C1 segment of cervical spinal cord (tissue), 14 donors: ENCODE data around the gene NLGN3.

Source experiments
- DNase-seq, 14 donors: peaks; one replicate each; lab custom pipeline; 2025; lab: John Stamatoyannopoulos, UW

Gene NLGN3

DNA sequence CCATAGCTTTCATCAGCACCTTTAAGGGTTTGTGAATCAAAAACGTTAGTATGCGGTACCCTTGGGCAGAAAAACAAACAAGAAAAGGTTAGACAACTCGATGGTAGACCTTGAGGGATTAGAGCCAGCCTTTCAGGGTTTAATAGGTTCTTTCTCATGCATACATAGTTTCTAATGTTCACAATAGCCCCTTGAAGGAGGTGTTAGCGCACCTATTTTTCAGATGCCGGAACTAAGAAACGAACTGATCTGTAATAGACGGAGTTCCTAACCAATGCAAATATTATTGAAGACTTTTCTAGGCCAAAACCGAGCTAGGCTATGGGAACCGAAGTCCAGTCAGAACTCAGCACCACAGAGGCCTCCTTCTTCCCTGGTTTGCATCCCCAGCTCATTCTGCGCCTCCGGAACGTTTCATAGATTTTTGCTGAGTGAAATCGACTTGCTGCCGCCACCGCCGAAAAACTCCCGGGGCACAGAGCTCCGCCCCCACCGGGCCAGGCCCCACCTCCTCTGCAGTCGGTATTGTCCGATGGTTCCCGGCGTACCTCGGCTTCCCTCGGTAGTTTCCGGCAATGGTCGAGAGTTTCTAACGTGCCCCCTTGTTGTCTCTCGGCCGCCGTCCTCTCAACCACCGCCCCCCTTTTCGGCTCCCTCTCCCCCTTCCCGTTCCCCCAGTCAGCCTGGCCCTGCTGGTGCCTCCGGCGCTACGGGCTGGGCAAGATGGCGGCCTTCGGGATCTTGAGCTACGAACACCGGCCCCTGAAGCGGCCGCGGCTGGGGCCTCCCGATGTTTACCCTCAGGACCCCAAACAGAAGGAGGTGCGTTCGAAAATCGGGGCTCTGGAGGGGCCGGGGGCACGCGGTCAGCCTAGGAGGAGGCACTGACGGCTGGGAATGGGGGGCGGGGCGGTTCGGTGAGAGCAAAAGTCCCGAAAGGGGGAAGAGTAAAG lies 26.3 kb upstream of the NLGN3 start, which contains the start of gene MED12:
Gene MED12, plus strand, starts transcription at position 565 of the 953 bp plus-strand sequence. Its CDS starts 159 bp downstream, at position 724.
- peak; percentile 2 to 86 (median 70) for DNase-seq

DNA sequence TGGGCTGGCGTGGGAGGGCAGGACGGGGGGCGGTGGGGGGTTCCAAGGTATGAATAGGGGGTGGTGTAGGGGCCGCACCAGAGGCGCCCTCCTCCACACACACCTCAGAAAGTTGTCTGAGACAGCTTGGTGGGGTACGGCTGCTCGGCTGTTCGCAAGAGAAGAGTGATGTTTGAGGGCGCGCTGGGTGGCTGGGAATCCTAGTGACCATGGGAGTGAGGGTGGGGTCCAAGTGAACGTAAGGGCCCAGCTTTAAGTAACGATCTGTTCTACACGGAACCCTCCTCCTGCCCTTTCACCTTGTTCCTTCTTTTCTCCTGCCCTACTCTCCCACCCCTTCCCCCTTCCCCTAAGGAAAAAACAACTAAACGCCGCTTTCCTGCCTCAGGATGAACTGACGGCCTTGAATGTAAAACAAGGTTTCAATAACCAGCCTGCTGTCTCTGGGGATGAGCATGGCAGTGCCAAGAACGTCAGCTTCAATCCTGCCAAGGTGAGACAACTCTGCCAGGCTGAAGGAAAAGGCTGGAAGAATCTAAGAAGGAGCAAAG lies 25.6 kb upstream of the NLGN3 start:
- DNase-seq = peak in 3 of 14 donors; percentile 5 to 31 (median 16)

DNA sequence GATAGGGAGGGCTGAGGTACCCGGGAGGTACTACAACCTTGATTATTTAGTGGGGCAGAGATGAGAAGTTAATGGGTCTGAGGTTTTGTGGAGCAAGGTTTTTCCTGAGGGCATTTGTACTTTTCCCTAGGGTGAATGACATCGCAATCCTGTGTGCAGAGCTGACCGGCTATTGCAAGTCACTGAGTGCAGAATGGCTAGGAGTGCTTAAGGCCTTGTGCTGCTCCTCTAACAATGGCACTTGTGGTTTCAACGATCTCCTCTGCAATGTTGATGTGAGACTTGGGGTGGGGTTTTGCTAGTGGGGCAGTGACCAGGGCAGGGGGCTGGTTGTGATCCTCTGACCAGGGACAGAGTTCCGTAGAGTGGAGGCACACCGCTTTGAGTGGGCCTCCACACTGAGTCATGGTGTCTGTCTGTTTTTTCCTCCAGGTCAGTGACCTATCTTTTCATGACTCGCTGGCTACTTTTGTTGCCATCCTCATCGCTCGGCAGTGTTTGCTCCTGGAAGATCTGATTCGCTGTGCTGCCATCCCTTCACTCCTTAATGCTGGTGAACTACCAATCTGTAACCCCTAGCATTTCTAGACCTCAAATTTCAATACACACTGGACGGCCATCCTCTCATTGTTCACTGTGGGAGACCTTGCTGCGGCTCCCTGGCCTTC lies 16.3 kb upstream of the NLGN3 start:
- DNase-seq = no peak

DNA sequence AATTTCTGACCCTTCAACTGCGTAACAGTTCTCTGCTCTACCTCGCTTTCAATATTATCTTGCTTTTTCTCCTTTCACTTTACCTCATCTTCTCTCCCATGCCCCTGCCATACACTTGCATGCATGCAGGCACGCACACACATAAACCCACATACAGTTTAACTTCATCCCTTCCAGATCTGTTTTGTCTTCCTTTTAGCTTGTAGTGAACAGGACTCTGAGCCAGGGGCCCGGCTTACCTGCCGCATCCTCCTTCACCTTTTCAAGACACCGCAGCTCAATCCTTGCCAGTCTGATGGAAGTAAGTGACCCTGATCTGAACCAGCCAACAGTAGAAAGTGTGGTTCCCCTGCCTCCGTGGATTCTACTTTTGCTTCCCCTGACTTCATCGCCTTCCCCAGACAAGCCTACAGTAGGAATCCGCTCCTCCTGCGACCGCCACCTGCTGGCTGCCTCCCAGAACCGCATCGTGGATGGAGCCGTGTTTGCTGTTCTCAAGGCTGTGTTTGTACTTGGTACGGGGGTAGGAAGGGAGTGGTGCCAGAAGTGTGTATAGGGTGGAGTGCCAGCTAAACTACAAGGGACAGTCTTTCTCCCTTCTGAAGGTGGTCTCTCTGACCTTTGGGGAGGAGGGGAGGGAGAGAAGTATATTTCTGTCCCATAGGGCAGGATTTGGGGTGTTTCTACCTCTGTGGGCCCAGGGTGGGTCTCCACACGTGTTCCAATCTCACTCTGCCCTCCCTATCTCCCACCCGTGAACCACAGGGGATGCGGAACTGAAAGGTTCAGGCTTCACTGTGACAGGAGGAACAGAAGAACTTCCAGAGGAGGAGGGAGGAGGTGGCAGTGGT lies 15.5 kb upstream of the NLGN3 start:
- peak in 9 of 14 donors; percentile 8 to 42 (median 25) for DNase-seq

DNA sequence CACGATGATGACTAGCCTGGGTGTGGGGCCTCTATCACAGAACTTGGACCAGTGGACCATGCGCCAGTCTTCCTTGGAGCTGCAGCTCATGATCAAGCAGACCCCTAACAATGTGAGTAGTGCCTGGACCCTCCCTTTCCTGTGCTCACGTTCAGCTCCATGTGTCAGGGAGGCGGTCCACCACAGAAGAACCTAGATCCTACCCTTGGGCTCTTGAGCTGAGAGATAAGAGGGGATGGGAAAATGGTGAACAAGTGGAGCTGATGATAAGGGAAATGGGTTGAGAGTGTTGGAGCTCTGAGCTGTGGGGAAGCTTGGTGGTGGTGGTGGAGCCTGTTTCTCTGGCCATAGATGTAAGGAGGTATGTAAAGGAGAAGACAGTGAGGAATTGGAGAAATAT lies 13.1 kb upstream of the NLGN3 start:
- no peak for DNase-seq

DNA sequence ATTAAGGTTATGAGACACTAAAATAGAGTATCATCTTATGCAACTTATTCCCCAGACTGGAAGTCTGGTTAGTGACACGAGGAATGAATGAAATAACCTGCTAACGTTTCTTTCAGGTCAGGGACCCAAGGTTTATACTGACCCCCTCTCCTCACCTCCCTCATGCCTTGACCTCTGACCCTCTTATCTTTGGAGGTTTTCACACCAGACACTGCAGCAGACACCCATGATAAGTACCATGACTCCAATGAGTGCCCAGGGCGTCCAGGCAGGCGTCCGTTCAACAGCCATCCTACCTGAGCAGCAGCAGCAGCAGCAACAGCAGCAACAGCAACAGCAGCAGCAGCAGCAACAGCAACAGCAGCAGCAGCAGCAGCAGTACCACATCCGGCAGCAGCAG lies 4.2 kb upstream of the NLGN3 start:
- no peak for DNase-seq

DNA sequence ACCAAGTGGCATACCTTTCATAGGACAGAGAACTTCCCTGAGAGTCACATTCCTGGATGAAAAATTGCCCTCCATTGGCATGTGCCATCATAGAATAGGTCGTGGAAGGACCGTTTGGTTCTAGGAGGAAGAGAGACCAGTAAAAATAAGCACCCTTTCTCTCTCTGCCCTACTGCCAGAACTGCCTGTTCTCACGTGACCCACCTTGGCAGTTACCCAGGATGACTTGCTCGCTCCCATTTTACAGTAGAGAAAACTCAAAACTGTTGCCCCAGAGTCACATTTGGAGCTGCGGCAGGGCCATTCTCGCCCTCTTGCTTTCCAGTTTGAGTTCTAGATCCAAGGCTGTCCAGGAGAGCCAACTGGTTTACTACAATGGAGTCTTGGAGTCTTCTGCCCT lies 1.1 kb upstream of the NLGN3 start:
- peak in 8 of 14 donors; percentile 2 to 37 (median 23) for DNase-seq

DNA sequence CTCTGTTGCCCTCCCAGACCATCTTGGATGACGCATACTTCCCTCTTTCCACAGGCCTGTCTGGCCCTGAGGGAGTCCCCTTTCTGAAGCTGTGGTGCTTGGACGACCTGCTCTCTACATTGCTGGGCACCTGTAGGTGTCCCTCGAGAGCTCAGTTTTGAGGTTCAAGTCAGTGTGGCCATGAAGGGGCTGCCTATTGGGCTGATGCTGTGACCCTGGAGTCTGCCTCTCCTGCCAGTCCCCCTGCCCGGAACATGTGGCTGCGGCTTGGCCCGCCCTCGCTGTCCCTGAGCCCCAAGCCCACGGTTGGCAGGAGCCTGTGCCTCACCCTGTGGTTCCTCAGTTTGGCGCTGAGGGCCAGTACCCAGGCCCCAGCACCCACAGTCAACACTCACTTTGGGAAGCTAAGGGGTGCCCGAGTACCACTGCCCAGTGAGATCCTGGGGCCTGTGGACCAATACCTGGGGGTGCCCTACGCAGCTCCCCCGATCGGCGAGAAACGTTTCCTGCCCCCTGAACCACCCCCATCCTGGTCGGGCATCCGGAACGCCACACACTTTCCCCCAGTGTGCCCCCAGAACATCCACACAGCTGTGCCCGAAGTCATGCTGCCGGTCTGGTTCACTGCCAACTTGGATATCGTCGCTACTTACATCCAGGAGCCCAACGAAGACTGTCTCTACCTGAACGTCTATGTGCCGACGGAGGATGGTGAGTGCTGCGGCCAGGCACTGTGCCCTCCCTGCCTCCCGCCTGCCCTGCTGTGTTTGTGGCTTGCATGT lies 3.0 kb downstream of the NLGN3 start:
- DNase-seq = peak in 5 of 14 donors; percentile 2 to 45 (median 17)

DNA sequence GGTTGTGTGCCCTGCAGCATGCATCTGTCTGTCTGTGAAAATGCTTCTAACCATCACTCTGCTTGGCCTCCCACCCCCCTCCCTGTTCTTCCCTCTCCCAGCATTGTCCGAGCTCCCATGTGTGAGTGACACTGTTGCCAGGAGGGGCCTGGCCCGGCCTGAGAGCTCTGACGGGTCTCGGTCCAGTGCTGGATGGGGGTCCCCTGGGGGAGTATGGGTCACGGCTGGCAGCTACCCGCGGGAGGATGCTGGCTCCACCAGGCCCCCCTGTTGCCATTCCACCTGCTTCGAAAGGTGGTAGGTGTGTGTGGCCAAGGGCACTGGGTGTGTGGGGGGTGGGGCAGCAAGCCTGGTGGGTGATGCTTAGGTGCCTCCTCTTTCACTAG lies 3.6 kb downstream of the NLGN3 start:
- no peak for DNase-seq

DNA sequence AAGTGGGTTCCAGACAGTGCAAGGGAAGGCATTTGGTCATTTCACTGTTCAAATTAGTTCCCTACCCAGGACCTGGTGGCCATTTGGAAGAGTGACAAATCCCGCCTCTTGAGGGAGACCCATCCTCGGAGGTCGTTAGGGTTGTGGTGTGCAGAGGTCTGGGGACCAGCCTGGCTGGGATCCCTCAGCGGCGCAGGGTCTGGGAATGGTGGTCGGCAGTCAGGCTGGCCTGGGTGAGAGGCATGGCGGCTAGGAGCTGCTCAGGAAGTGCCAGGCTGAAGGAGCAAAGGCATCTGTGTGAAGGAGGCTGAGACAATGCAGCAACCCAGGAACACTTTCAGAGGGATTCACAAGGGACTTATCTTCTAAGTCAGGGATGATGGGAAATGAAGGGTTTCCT lies 6.7 kb downstream of the NLGN3 start:
- DNase-seq = no peak

DNA sequence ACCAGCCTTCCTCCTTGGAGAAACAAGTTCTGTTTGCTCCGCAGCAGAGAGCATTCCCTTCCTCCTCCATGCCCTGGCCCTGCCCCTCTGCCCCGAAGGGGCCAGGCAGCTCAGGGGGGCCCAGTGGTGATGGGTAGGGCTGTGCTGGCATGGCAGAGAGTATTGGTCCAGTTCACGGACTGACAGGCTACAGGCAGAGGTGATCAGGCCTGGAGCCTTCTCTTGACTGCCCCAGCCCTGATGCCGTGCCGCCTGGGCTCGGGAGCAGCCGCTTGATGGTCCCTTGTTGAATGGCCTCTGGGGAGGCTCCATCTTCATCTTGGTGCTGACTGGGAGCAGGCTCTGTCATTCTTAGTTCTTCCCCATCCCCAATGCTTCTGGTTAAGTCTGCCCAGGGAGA lies 9.6 kb downstream of the NLGN3 start:
- DNase-seq = no peak

DNA sequence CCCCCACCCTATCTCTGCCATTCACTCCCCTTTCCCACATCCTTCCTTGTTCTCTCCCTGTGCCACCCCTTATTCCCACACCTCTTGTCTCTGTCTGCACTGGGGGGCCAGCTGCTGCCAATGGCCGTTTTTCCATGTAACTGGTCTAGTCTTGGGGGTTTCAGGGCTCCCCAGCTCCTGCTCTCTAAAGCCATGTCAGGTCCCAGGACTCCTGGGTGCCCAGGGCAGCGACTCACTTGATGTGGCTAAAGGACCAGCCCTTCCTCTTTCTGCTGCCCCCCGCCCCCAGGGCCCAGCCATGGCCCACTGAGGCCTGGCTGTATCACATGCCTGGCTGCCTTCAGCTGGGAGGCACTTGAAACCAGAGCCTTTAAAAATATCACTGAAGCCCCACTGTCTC lies 10.0 kb downstream of the NLGN3 start:
- DNase-seq = no peak

DNA sequence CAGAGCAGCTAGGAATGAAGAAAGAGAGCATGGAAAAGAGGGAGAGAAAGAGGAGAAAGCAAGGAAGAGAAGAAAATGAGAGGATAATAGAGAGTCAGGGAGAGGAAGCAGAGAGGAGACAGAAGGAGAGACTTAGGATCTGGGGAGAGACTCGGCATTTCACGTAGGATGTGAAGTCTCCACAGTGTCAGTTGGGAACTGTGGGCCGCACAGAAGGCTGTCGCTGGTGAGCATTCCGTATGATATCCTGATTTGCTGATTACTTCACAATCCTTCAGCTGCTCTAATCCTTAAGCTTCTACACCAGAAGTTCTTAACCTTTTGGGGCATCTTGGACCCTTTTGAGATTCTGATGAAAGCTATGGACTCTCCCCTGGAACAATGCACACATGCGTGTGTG lies 14.0 kb downstream of the NLGN3 start:
- DNase-seq = no peak

DNA sequence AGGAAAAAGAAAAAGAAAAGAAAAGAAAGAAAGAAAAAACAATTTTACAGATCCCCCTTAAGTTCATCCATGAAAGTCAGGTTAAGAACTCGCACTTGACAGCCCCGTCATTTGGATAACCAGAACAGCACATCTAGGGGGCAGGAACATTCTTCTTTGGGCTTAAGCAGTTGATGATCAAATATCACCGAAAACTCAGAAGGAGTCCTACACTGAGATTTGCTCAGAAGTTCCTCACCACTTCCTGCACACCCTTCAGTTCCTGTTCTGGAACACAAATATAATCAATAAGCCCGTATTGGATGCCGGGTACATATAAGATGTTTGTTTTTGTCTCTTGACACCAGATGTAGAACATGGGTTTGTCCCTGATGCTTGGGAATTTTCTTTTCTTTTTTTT lies 14.7 kb downstream of the NLGN3 start:
- no peak for DNase-seq

DNA sequence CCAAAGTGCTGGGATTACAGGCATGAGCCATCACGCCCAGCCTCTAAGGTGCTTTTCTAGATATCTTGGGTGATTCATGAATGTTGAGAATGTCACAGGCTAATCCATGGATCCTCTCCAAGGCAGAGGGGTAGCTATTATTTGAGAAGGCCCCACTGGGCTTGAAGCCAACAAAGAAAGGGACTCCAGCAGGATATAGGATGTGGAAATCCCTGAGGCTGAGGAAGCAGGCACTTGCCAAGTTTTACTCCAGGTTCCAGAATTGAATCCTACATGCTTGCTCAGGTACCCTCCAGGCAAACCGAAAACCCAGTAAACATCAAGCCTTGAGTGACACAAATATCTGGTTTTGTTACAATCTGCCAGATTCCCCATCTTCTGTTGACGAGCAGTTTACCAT lies 15.8 kb downstream of the NLGN3 start:
- DNase-seq = no peak

DNA sequence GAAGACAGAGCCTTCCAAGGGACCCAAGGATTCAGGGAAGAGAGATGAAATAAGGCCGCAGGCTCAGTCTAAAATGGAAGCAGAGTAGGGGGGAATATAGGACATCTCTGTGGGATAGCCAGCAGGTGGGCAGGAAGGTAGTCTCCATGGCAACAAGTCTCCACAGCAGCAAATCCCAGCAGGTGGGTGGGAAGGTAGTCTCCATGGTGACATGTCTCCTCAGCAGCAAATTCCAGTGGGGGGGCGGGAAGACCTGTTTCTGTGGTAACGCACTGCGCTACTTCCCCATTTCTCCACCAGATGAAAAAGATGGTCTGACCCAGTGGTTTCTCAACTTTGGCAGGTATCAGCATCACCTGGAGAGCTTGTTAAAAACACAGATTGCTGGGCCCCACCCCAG lies 18.3 kb downstream of the NLGN3 start:
- DNase-seq = peak in 1 of 14 donors; percentile 4

DNA sequence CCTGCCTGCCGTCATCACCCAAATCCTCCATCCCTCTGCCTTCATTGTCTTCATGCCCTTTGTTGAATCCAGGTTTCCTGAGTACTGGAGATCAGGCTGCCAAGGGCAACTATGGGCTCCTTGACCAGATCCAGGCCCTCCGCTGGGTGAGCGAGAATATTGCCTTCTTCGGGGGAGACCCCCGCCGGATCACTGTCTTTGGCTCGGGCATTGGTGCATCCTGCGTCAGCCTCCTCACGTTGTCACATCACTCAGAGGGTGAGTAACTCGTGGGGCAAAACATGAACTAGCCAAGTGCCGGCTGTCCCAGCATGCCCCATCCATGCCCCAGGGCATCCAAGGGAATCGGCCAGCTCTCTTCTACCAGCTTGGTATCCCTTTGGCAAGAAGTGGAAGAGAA lies 19.4 kb downstream of the NLGN3 start:
- no peak for DNase-seq

DNA sequence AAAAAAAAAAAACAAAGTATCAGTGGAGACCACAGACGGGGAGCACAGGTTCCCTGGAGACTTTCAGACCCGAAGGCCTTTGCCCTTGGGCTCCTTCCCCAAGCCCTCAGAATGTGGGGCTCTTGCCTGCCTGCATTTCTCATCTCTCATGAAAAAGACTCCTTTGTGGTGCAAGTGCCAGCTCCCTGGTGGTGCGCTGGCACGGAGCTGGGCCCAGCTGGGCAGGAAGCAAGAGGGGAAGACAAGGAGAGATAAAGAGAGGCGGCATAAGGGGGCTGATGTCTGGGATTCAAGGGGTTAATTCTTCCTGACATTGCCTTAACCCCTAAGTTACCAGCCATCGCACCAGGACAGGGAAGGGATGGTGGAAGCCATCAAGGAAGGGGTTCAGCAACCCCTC lies 21.8 kb downstream of the NLGN3 start:
- peak in 3 of 14 donors; percentile 5 to 26 (median 25) for DNase-seq

DNA sequence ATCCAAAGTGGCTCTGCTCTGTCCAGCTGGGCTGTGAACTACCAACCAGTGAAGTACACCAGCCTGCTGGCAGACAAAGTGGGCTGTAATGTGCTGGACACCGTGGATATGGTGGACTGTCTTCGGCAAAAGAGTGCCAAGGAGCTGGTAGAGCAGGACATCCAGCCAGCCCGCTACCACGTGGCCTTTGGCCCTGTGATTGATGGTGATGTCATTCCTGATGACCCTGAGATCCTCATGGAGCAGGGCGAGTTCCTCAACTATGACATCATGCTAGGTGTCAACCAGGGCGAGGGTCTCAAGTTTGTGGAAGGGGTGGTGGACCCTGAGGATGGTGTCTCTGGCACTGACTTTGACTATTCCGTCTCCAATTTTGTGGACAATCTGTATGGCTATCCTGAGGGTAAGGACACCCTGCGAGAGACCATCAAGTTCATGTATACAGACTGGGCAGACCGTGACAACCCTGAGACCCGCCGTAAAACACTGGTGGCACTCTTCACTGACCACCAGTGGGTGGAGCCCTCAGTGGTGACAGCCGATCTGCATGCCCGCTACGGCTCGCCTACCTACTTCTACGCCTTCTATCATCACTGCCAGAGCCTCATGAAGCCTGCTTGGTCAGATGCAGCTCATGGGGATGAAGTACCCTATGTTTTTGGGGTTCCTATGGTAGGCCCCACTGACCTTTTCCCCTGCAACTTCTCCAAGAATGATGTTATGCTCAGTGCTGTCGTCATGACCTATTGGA lies 22.6 kb downstream of the NLGN3 start:
- DNase-seq = peak in 1 of 14 donors; percentile 5

DNA sequence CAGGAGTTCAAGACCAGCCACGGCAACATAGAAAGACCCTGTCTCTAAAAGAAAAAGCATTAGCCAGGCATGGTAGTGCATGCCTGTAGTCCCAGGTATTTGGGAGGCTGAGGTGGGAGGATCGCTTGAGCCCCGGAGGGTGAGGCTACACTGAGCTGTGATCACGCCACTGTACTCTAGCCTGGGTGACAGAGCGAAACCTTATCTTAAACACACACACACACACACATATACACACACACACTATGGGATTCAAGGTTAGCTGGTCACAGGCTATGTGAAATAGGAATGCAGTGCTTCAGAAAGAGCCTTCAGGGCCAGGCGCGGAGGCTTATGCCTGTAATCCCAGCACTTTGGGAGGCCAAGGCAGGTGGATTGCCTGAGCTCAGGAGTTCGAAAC lies 23.5 kb downstream of the NLGN3 start:
- no peak for DNase-seq
